Activated naive CD4-positive, alpha-beta T cell treated with anti-CD3 and anti-CD28 coated beads, Interleukin-2, amount 50 U/mL, for 24 hours (primary cell): Measurements from ENCODE around the gene ZSCAN16.
A peak's percentile ranks its signal among the peaks of the same experiment; 100 is the strongest.
"Not testable (repeated sequence)": the region's sequence is repeated elsewhere in the genome, so short reads cannot be mapped to it uniquely, and the experiment has no call there.

Experiments
- H3K27ac Mint-ChIP-seq: one replicate; pipeline ENCODE4 v1.8.0; 2021; ENCODE audit warnings: mild to moderate bottlenecking, mixed read lengths
- H3K27me3 Mint-ChIP-seq: one replicate; pipeline ENCODE4 v1.8.0; 2021; ENCODE audit warnings: mixed read lengths
- H3K36me3 Mint-ChIP-seq: one replicate; pipeline ENCODE4 v1.8.0; 2021; ENCODE audit warnings: mixed read lengths
- H3K4me1 Mint-ChIP-seq: one replicate; pipeline ENCODE4 v1.8.0; 2021; ENCODE audit warnings: mixed read lengths
- H3K4me3 Mint-ChIP-seq: one replicate; pipeline ENCODE4 v1.8.0; 2021; ENCODE audit warnings: mild to moderate bottlenecking, mixed read lengths
- H3K9me3 Mint-ChIP-seq: one replicate; pipeline ENCODE4 v1.8.0; 2021; ENCODE audit warnings: mixed read lengths

ZSCAN16 gene

DNA sequence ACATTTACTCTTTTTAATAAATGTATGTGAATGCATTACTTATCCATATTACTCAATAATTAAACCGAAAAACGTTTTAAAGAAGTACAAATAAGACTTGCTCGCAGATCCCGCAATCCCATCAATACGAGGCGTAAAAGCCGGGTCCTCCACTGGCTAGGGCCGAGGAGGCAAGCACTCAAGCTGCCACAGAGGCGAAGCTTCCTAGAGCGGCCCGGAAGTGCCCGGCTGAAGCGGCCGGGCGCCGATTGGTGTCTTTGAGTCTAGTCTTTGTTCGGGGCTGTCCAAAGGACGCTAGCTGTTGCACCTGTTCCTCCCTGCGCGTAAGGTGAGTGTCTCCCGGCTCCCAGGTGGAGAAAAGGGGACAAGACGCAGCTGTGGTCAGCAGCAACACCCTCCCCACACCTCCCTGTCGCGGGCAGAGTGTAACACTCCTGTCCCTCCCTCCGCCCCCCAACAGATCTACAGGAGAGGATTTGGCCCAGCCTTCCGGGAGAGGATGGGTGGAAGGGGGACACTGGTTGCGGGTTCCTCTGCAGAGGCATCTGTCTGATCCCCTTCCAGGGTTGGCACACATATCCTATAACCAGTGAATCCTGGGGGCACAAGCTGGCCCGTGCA is at the start of gene ZSCAN16:
ZSCAN16 (plus strand) TSS at position 260 of the 621 bp plus-strand sequence. CDS start 835 bp downstream, outside the sequence.
- Mint-ChIP-seq H3K36me3 (peaks cover 23% of the 10 kb centered on the region), H3K27me3 (no peaks in the 10 kb centered on the region), H3K4me1 (peaks cover 63% of the 10 kb centered on the region), H3K4me3 (peak within 1 kb of the TSS; percentile 95), H3K27ac (peak within 1 kb of the TSS; percentile 93), H3K9me3 (no peaks in the 10 kb centered on the region)

DNA sequence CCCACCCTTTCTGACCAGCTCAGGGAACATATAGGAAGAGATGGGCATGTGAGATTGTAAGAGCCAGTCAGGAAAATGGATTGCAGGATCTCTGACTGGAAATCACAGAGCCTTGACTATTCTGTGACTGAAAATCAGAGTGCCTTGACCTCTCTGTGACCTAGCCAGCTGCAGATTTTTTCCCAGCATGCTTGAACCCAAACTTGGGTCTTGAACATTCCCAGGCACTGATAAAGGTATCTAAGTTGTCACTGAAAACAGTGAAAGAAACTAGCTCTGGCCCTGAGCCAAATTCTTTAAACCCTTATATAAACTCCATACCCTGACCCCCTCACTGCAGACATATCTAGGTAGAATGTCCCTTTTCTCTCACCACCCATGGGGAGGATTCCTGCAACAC is 46.4 kb upstream of the ZSCAN16 start:
- Mint-ChIP-seq H3K4me3 (no peak overlapping the region), H3K9me3 (no peaks in the 10 kb centered on the region), H3K27me3 (no peaks in the 10 kb centered on the region), H3K4me1 (peaks cover 36% of the 10 kb centered on the region), H3K36me3 (peaks cover under 1% of the 10 kb centered on the region), H3K27ac (no peak overlapping the region)

DNA sequence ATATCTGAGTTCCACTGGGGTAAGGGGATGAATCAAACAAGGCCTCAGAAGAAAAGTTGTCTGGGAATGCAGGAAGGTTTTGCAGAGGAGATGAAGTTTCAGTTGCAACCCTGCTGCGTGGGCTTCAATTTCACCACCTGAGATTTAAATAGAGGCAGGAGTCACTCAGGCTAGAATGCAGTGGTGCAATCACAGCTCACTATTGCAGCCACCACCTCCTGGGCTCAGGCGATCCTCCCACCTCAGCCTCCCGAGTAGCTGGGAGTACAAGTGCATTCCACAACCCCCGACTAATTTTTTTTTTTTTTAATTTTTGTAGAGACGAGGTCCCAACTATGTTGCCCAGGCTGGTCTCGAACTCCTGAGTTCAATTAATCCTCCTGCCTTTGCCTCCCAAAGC is 45.6 kb upstream of the ZSCAN16 start:
- Mint-ChIP-seq H3K4me3 (peak overlapping the region; percentile 28), H3K27me3 (no peaks in the 10 kb centered on the region), H3K27ac (no peak overlapping the region), H3K9me3 (no peaks in the 10 kb centered on the region), H3K4me1 (peaks cover 44% of the 10 kb centered on the region), H3K36me3 (peaks cover 7% of the 10 kb centered on the region)

DNA sequence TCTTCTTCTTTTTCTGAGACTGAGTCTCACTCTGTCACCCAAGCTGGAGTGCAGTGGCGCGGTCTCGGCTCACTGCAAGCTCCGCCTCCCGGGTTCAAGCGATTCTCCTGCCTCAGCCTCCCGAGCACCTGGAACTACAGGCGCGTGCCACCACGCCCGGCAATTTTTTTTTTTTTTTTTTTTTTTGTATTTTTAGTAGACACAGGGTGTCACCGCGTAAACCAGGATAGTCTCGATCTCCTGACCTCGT is 44.1 kb upstream of the ZSCAN16 start, which contains the start of gene ZNF165:
ZNF165 (plus strand) TSS at position 188 of the 250 bp plus-strand sequence. CDS start 4,913 bp downstream, outside the sequence.
- H3K27ac Mint-ChIP-seq, result peak within 1 kb of the TSS; percentile 95
- H3K27me3 Mint-ChIP-seq, H3K9me3 Mint-ChIP-seq: not testable (repeated sequence)
- H3K4me3 Mint-ChIP-seq, result peak within 1 kb of the TSS; percentile 94
- H3K4me1 Mint-ChIP-seq, result peaks cover 49% of the 10 kb centered on the region
- peaks cover 14% of the 10 kb centered on the region for H3K36me3 Mint-ChIP-seq

DNA sequence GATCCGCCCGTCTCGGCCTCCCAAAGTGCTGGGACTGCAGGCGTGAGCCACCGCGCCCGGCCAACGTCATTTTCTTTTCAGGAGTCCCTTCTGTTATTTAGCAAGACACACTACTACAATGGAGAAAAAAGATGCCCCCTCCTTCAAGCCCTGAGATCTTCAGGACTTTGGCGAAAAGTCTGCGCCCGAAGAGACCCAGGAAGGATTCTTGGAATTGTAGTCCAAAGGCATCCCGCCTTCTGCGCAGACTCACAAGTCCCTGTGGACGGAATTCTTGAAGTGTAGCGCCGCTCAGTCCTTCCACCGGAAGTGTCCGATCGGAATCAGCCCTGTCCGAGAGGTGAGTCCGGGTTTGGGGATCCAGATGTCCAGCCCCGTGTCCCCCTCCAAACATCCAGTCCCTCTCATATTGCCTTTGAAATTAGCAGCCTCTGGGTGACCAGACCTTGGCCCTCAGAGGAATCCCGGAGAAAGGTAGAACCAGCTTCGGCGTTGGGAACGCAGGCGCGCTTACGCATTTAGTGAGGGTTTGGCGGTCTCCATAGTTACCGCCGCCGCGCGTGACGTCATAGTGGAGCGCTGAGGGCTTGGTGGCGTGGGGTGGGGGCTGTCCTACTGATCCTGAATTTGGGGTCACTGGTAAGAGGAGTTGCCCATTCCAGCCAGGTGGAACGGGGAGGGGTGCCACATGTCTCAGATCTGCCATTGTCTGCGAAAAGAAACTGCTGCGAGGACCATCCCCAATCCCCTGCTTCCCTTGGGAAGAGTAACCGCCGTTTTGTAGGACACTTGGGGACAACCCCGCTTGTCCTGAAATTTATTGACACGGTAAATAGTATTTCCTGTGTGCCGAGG is 43.6 kb upstream of the ZSCAN16 start:
- H3K27ac Mint-ChIP-seq, result peak overlapping the region; percentile 95
- H3K36me3 Mint-ChIP-seq, result peaks cover 20% of the 10 kb centered on the region
- peaks cover 49% of the 10 kb centered on the region for H3K4me1 Mint-ChIP-seq
- H3K9me3 Mint-ChIP-seq, result no peaks in the 10 kb centered on the region
- H3K27me3 Mint-ChIP-seq, result no peaks in the 10 kb centered on the region
- peak overlapping the region; percentile 94 for H3K4me3 Mint-ChIP-seq

DNA sequence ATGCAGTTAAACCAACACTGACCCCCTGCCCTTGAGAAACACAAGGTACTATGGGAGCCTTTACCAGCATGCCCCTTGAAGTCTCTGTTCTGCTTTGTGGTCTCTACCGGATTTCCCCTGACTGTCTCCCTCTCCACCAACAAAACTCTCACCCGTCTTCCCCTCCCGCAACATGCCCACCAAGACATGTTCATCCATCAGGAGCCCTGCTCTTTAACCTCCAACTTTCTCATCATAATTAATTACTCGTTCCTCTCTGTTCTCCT is 43.0 kb upstream of the ZSCAN16 start:
- no peaks in the 10 kb centered on the region for H3K27me3 Mint-ChIP-seq
- H3K27ac Mint-ChIP-seq, result peak overlapping the region; percentile 95
- no peaks in the 10 kb centered on the region for H3K9me3 Mint-ChIP-seq
- peak overlapping the region; percentile 94 for H3K4me3 Mint-ChIP-seq
- H3K36me3 Mint-ChIP-seq, result peaks cover 24% of the 10 kb centered on the region
- H3K4me1 Mint-ChIP-seq, result peaks cover 49% of the 10 kb centered on the region

DNA sequence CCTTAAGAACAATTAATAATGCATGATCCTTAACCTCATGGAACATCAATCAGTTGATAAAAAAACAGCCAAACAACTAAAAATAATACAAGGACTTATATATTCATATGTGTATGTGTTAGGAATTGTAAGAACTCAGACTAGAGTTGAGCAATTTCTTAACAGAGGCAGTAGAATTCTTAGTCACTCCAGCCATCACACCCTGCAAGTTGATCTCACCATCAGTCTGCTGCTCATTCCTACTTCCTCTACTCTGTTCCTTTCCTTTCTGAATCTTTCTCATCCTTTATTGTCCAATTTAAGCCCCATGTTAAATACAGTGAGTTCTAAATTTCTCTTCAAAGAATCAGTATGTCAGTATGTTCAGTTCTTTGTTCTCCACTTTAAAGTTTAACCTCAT is 41.5 kb upstream of the ZSCAN16 start:
- Mint-ChIP-seq H3K36me3 (peaks cover 34% of the 10 kb centered on the region), H3K27ac (no peak overlapping the region), H3K9me3 (peaks cover 5% of the 10 kb centered on the region), H3K27me3 (no peaks in the 10 kb centered on the region), H3K4me3 (peak overlapping the region; percentile 54), H3K4me1 (peaks cover 49% of the 10 kb centered on the region)

DNA sequence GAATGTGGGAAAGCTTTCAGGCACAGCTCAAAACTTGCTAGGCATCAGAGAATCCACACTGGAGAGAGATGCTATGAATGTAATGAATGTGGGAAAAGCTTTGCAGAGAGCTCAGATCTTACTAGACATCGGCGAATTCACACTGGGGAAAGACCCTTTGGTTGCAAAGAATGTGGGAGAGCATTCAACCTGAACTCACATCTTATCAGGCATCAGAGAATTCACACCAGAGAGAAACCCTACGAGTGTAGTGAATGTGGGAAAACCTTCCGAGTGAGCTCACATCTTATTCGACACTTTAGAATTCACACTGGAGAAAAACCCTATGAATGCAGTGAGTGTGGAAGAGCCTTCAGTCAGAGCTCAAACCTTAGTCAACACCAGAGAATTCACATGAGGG is 35.4 kb upstream of the ZSCAN16 start:
- Mint-ChIP-seq H3K27ac (no peak overlapping the region), H3K36me3 (peaks cover 55% of the 10 kb centered on the region), H3K9me3 (peaks cover 27% of the 10 kb centered on the region), H3K27me3 (peaks cover 7% of the 10 kb centered on the region), H3K4me1 (peaks cover 3% of the 10 kb centered on the region), H3K4me3 (no peak overlapping the region)

DNA sequence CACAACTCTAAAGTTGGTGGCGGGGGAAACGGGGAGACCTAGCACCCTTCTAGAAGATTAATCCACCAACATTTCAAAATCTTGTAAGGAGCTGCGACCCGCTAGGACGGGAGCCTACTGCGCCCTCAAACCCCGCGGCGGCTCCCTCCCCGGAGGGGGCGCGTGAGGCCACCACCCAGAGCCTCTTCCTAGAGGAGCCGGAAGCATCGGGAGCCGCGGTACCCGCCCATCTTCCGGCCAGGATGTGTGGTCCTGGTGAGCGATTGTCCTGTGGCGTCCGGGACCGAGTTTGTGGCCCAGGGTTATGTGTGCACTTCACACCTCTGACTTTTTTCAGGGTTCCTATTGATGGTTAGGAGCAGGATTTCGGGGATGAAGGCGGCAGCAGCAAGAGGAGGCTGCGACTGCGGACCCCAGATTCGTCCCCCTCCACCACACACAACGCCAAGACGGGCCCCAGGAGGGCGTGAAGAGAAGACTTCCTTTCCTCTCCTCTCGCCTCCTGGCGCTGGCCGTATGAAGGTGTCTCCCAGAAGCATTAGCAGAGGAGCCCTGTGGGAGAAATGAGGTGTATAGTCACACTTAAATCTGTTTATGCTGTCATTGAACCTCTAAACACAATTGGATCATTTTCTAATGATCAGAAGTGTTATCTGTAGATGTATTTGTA is 33.4 kb upstream of the ZSCAN16 start:
- peaks cover 27% of the 10 kb centered on the region for H3K9me3 Mint-ChIP-seq
- H3K27me3 Mint-ChIP-seq, result peaks cover 9% of the 10 kb centered on the region
- peaks cover 42% of the 10 kb centered on the region for H3K36me3 Mint-ChIP-seq
- no peak overlapping the region for H3K27ac Mint-ChIP-seq
- H3K4me1 Mint-ChIP-seq, result no peaks in the 10 kb centered on the region
- H3K4me3 Mint-ChIP-seq, result no peak overlapping the region

DNA sequence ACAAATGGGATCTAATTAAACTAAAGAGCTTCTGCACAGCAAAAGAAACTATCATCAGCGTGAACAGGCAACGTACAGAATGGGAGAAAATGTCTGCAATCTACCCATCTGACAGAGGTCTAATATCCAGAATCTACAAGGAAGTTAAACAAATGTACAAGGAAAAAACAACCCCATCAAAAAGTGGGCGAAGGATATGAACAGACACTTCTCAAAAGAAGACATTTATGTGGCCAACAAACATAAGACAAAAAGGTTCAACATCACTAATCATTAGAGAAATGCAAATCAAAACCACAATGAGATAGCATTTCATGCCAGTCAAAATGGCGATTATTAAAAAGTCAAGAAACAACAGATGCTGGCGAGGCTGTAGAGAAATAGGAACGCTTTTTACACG is 22.2 kb upstream of the ZSCAN16 start:
- H3K4me3 Mint-ChIP-seq, H3K27me3 Mint-ChIP-seq, H3K27ac Mint-ChIP-seq, H3K36me3 Mint-ChIP-seq, H3K9me3 Mint-ChIP-seq, H3K4me1 Mint-ChIP-seq: not testable (repeated sequence)

DNA sequence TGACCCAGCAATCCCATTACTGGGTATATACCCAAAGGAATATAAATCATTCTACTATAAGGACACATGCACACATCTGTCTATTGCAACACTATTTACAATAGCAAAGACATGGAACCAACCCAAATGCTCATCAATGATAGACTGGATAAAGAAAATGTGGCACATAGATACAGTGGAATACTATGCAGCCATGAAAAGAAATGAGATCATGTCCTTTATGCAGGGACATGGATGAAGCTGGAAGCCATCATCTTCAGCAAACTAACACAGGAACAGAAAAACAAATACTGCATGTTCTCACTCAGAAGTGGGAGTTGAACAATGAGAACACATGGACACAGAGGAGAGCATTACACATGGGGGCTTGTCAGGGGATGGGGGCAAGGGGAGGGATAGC is 21.7 kb upstream of the ZSCAN16 start:
- H3K4me1 Mint-ChIP-seq, H3K27me3 Mint-ChIP-seq, H3K27ac Mint-ChIP-seq, H3K36me3 Mint-ChIP-seq, H3K9me3 Mint-ChIP-seq: not testable (repeated sequence)
- peak overlapping the region; percentile 2 for H3K4me3 Mint-ChIP-seq

DNA sequence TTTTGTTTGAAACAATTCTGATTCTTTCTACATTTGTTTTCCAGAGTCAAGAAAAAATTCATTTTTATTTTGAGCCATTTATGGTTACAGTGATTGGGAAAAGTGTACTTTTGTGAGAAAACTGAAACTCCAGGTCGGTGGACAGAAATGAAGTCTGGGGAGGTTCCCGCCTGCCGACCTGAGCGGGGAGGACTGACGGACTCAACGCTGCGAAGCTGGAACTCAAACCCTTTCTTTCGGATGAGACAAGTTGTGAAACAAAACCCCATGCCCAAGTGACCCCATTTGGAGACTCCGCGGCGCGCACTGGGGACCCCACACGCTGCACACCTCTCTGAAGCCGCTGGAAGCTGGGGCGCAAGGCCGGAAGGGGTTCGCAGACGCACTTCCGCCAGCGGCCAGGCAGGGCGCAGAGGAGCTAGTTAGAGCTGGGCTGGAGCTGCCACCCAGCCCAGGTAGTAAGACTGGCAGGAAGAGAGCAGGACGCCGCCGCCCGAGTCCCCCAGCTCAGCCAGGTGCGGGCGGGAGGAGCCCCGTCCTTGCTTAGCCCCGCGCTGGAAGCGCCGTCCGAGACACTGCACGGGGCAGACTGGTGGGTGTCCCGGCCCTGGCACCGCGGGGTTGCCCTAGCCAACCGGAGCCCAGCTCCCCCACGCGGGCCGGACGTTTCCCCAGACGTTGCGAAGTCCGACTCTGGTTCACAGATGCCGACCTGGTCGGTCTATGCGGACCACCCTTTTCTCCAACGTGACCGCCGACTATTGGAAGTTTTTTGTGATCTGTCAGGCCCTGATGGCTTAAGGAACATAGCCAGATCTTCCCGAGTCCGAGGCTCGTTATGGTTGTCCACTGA is 19.8 kb upstream of the ZSCAN16 start:
- Mint-ChIP-seq H3K4me3 (peak overlapping the region; percentile 92), H3K27ac (peak overlapping the region; percentile 89), H3K36me3 (peaks cover 3% of the 10 kb centered on the region), H3K4me1 (peaks cover 10% of the 10 kb centered on the region), H3K9me3 (peaks cover 4% of the 10 kb centered on the region), H3K27me3 (peaks cover 4% of the 10 kb centered on the region)

DNA sequence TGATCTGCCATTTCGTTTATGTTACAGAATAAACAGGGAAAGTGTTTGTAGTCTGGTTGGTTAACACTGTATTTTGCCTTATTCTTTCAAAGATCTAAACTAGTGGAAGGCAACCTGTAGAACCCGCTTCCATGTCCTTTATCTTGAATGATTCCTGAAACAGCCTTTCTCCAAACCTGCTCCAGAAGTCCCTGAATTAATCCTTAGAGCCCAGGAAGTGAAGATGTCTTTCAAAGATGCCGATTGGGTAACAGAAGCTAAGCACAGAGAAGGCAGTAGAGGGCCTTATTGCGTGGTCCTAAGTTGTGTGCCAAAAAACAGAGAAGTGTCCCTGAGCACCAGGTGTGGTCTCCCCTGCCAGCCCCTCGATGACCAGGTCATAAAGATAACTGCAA is 19.2 kb upstream of the ZSCAN16 start:
- Mint-ChIP-seq H3K27ac (peak overlapping the region; percentile 23), H3K4me3 (peak overlapping the region; percentile 92), H3K36me3 (no peaks in the 10 kb centered on the region)

DNA sequence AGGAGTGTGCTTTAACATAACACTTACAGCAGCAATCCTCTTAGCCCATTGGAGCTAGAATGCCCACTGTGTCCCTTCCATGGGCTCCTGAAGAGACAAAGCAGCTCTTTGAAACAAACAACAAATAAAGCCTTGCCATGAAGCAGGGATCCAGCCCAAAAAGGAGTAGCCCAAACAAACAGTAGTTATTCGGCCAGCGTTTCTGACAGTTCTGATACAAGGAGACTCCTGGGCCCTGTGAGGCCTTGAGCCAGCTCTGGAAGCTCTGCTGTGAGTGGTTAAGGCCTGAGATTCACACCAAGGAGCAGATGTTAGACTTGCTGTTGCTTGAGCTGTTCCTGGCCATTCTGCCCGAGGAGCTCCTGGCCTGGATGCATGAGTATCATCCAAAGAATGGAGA is 16.9 kb upstream of the ZSCAN16 start:
- Mint-ChIP-seq H3K4me1 (peaks cover 10% of the 10 kb centered on the region), H3K36me3 (no peaks in the 10 kb centered on the region), H3K27me3 (no peaks in the 10 kb centered on the region), H3K4me3 (no peak overlapping the region), H3K27ac (no peak overlapping the region), H3K9me3 (no peaks in the 10 kb centered on the region)

More for the DNA sequence above, 19.2 kb upstream of the ZSCAN16 start:
- no peaks in the 10 kb centered on the region for H3K9me3 Mint-ChIP-seq
- H3K4me1 Mint-ChIP-seq, result peaks cover 10% of the 10 kb centered on the region
- no peaks in the 10 kb centered on the region for H3K27me3 Mint-ChIP-seq

DNA sequence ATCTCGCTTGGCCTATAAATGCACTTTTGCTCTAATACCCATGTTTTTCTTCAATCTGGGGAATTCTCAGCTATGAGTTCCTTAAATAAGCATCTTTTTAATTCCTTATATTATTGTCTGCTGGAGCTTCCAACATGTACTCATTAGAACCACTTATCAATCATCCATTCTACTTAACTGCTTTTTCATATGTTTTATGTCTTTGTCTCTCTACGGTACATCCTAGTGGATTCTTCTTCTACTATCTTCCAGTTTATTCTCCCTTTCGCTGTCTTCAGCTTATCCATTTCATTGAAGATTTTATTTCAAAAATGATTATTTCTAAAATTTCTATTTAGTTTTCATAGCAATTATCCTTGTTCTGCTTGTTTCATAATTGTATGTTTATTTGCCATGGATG is 12.4 kb upstream of the ZSCAN16 start:
- no peaks in the 10 kb centered on the region for H3K27me3 Mint-ChIP-seq
- H3K36me3 Mint-ChIP-seq, result peaks cover 10% of the 10 kb centered on the region
- H3K4me1 Mint-ChIP-seq, result no peaks in the 10 kb centered on the region
- H3K27ac Mint-ChIP-seq, result no peak overlapping the region
- no peak overlapping the region for H3K4me3 Mint-ChIP-seq
- no peaks in the 10 kb centered on the region for H3K9me3 Mint-ChIP-seq
